GM12873 (cell line): Measurements from ENCODE around the gene CTRL.

Source experiments
- TF ChIP-seq, protein P1 (sequence below): IDR thresholded peaks from 2 replicates; pipeline ENCODE4 v1.5.1; 2012; ENCODE audit warnings: low read depth, mild to moderate bottlenecking, moderate library complexity, low read length, control low read depth; ENCODE audit not compliant: insufficient read depth; ENCODE audit errors: missing control alignments

The CTRL gene

DNA sequence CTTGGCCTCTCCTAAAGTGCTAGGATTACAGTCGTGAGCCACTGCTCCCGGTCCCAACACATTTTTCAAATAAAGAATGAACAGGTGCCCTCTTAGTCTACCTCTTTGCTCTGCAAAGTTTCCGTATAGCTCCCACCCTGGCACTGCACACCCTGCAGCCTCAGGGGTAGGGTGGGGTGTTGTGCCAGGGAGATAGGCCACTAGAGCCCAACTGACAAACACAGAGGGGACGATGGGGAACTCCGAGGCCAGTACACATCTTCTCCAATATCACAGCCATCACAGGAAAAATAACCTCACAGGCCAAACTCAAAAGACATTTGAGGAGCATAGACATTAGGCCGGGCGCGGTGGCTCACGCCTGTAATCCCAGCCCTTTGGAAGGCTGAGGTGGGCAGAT, 39.4 kb upstream of the CTRL start:
- TF ChIP-seq, protein P1, sequence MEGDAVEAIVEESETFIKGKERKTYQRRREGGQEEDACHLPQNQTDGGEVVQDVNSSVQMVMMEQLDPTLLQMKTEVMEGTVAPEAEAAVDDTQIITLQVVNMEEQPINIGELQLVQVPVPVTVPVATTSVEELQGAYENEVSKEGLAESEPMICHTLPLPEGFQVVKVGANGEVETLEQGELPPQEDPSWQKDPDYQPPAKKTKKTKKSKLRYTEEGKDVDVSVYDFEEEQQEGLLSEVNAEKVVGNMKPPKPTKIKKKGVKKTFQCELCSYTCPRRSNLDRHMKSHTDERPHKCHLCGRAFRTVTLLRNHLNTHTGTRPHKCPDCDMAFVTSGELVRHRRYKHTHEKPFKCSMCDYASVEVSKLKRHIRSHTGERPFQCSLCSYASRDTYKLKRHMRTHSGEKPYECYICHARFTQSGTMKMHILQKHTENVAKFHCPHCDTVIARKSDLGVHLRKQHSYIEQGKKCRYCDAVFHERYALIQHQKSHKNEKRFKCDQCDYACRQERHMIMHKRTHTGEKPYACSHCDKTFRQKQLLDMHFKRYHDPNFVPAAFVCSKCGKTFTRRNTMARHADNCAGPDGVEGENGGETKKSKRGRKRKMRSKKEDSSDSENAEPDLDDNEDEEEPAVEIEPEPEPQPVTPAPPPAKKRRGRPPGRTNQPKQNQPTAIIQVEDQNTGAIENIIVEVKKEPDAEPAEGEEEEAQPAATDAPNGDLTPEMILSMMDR, result no peak

DNA sequence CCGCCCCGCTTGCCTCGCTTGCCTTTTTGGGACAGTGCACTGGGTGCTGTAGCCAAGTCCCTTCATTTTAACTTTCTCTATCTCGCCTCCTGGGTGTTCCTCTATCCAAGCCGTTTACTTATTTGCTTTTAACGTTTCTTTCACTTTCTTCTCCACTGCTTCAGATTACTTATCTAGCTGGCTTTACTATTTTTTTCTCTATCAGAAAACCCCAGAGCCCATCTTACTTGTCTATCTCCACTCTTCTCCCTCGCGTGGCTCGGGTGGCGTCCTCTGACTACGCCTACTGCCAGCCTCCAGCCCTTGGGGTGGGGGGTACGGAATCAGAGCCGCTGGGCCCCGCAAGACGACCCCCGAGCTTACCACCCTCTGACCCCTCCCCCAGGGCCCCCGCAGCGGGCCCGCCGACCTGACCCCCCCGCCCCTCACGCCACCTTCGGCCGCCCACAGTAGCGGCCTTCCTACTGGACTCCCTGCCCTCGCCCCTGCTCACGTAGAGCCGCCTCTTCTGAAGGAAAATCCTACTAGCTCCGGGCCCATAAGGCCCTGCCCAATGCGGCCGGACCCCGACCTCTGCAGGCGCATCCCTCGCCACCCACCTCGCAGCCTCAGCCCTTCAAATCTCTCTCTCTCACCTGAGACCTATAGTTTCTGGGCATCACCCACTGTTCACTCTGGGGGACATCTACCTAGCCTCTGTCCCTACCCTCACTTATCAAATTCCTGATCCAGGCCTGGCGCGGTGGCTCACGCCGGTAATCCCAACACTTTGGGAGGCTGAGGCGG, 37.8 kb upstream of the CTRL start:
- TF ChIP-seq, protein P1, result no peak

DNA sequence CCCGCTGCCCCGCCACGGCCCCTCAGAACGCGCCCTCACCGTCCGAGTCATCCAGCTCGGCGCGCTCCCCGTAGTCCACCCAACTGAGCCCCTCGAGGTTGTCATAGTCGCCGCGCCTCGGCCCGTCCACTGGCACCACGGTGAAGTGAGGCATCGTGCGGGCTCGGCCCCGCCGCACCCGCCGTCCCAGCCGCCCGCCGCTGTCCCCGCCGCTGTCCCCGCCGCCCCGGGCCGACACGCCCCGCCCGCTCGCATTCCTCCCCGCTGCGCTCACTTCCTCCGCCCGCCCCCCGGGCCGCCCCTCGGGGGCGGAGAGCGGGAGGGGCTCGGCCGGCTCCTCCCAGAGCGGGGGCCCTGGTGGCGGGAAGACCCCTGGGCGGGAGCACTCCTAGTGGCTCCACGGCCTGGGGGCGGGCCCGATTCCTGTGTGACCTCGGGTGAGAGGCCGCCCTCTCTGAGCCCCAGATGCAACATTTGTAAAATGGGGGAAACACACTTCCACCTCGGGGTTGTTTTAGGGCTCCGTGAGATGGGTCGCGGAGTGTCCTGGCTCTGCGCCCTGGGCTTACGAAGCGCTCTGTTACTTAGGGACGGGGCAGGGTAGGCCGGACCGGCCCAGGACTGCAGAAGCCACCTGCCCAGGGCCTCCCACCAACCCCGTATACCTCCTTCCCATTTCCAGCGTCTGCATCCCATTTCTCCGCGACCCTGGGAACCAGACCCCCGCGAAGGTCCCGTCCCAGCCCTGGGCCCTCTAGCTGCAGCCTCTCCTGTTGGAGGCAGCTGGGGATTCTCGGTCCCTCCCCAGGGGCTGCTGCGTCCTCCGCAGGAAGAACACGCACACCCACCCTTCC, 37.0 kb upstream of the CTRL start, which contains the start of gene SLC12A4:
Gene SLC12A4, minus strand, starts transcription at position 238 of the 854 bp plus-strand sequence. Its CDS starts 84 bp downstream, at position 154.
- TF ChIP-seq, protein P1, result no peak

DNA sequence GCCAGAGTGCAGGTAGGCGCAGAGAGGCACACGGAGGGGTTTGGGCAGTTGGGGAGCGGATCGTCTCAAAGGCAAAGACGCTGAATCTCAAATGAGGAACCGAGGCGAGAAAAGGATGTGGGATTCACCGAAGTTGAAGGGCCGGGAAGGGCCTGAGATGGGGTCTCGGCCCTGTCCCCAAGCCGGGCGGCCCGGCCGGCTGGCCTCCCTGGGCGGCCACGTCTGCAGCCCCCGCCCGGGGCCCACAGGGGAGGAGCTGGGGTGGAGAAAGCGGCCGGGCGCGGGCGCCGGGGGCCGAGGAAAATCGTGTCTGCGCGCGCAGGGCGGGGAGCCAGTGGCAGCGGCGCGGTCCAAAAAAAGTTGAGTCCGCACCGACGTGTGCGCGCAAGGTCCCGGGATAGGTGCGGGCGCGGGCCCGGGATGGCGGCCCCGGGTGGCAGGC, 36.3 kb upstream of the CTRL start:
- TF ChIP-seq, protein P1, result no peak

DNA sequence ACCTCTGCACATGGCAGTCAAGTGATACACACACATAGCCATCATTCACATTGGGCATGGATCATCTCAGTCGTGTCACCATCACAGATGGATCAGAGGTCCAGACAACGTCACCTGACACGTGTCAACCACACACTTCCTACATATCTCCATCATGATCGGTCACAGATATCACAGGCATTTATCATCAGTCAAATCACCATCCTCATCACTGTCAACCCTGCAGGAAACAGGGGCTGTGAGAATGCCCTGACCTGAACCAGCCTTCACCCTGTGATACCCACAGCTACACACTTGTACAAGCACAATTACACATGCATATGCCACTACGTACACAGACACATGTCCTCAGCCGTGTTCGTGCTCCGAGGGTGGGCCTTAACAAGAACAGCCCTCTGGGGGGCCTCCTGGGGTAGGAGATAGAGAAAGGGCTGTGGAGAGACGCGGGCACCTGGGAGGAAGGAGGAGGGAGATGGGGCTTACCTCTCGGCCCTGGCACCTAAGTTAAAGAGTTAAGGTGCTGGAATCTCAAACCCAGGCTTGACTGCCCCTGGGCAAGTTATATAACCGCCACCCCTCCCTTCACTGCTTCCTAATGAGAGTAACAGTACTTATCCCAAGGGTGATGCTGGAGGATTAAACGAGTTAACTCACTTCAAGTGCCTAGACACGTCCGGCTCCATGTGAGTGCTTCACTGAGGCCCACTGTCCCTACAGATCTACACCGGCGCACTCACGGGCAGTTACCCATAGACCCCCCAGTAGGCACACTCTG, 35.7 kb upstream of the CTRL start:
- TF ChIP-seq, protein P1, result peak; percentile 23

DNA sequence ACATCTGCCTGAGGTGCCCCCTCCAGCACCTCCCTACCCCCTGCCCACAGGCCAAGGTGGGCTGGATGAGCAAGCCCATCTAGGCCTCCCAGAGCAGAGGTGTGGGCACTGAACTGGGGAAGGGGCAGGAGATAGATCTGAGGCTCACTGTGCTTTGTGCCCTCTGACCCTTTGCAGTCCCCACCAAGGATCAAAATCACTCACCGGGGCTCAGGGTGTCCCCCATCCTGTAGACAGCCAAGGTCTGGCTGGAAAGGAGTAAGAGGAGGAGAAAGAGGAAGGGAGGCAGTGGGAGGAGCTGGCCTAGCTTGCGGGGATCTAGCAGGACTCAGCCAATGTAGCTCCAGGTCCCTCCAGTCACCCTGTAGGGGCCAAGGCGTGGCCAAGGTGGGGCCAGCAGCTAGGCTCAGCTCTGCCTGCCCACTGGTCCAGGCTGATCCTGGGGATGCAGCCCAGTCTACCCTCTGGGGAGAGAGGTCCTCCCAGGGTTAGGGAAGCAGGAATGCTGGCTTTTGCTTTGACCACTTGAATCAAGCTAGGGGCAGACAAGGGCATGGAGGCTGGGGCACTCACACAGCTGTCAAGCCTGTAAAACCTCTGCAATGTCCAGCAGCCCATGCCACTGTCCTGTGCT, 35.0 kb upstream of the CTRL start:
- TF ChIP-seq, protein P1, result no peak
